Thoracic aorta (tissue), 2 donors: ENCODE results near the gene COL12A1. TPM values are rescaled to one million over a fixed set of nuclear protein-coding genes. Genes with fewer than 3 reads are reported as not detected.
A peak's percentile ranks its signal among the peaks of the same experiment; 100 is the strongest.

ENCODE experiments used
- ATAC-seq: fragments of 150-250 bp; one replicate; pipeline ENCODE4 v1.8.0; 2017; ENCODE audit warnings: low read depth; ENCODE audit not compliant: insufficient number of reproducible peaks, low FRiP score
- DNase-seq: peaks from one replicate; pipeline ENCODE4 v3.0.0-alpha.2; 2020; ENCODE audit warnings: low spot score
- H3K27ac ChIP-seq, 2 donors: fragments of 200-600 bp; sonication (generic); 1 replicate in 1 of 2; 2 replicates in 1 of 2; pipeline ENCODE4 v1.5.1; 2016; ENCODE audit warnings: mild to moderate bottlenecking in 2 of 2, moderate library complexity in 2 of 2
- H3K27me3 ChIP-seq: fragments of 200-600 bp; sonication (generic); replicated peaks from 2 replicates; pipeline ENCODE4 v1.6.0; 2016; ENCODE audit warnings: mild to moderate bottlenecking; ENCODE audit not compliant: insufficient read depth
- H3K36me3 ChIP-seq: fragments of 200-600 bp; sonication (generic); one replicate; pipeline ENCODE4 v1.5.1; 2016
- H3K4me1 ChIP-seq, 2 donors: fragments of 200-600 bp; sonication (generic); 1 replicate in 1 of 2; 2 replicates in 1 of 2; pipeline versions ENCODE4 v1.5.1 to v1.6.0; 2016; ENCODE audit warnings: low read depth in 2 of 2, mild to moderate bottlenecking in 1 of 2; ENCODE audit not compliant: control insufficient read depth in 1 of 2
- H3K4me3 ChIP-seq: fragments of 200-600 bp; sonication (generic); 2 replicates; pipeline ENCODE4 v1.5.1; 2016; ENCODE audit warnings: mild to moderate bottlenecking
- H3K9me3 ChIP-seq: fragments of 200-600 bp; sonication (generic); 2 replicates; pipeline ENCODE4 v1.5.1; 2016
- total RNA-seq, 2 donors: library from RNA; depleted of rRNA; stranded (reverse); fragments of >200 nt; gene quantifications; one replicate each; pipeline versions ENCODE4 v1.1.0 to v1.2.3, GENCODE V29; 2016
- TF ChIP-seq, protein P1 (sequence below): fragments of 200-600 bp; sonication (generic); IDR thresholded peaks from one replicate; pipeline ENCODE4 v1.5.1; 2019; ENCODE audit warnings: antibody characterized with exemption

COL12A1 gene
- total RNA-seq, 2 donors from 2014 or later = 92.3 to 131 TPM

DNA sequence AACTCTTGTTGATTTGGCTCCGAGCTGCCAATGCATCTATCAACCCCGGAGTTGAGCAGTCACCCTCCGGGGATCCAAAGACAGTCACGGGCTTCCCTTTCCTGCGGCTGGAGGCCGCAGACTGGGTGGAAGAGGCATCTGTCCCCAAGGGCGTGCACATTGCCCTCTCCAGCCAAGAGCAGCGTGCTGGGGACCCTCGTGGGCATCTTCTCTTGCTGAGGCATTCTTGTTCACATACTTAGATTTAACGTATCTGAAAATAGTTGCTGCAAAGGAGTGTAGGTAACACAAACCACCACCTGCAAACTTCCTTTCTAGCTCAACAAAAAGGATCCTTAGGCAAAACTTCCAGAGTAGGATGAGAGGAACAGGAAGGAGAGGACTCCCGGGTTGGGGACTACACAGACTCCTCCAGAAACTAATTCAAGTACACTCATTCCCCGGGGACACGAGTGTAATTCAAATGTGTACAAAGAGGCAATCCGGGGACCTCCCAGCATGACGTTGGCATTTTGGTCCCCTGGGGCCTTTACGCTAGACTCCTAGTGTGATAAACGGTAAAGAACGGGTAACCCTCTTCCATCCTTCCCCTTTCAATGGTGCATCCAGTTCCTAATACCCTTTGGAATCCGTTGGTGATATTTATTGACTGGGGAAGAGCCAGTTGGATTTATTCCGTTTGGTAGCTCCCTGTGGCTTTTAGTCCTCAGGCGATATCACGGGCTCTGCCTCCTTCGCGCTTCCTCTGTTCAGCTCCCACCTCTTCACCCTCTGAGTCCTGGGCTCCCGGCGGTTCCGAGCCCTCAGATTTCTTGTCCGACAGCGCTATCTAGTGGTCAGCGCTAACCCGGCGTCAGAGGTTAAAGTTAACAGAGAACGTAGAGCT, 2.7 kb upstream of the COL12A1 start:
- ATAC-seq = no peak

DNA sequence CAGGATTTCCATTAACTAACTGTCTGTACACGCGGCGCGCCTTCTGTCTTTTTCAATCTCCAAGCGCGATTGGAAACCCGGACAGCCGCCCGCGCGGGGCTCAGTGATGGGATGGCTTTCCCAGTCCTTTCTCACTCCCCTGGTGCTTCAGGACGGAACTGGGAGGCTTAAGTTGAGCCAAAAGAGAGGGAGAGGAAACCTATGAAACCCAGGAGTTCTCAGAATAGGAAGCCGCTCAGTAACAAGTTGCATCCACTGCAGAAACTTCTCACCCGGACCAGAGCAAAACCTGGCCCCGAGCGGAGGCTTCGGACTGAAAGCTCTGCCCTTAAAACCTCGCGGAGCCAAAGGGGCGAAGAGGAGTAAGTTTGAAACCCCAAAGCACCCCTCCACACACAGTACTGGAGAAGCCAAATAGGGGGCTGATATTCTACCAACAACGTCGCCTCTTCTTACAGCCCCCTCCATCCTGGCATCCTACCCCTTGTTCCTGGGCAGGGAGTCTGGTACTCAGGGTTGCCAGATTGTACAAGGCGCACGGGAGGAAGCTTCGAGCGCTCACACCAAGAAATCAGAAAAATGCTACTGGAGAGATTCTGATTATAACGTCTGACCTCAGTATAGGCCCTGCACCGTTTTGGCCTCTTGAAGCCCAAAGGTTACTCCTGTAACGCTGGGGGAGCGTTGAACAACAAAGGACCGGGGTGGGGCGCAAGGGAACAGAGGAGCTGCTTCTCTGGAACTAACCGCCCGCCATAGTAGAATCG, 906 bp upstream of the COL12A1 start:
- ATAC-seq (no peak), DNase-seq (no peak)
- TF ChIP-seq, protein P1, sequence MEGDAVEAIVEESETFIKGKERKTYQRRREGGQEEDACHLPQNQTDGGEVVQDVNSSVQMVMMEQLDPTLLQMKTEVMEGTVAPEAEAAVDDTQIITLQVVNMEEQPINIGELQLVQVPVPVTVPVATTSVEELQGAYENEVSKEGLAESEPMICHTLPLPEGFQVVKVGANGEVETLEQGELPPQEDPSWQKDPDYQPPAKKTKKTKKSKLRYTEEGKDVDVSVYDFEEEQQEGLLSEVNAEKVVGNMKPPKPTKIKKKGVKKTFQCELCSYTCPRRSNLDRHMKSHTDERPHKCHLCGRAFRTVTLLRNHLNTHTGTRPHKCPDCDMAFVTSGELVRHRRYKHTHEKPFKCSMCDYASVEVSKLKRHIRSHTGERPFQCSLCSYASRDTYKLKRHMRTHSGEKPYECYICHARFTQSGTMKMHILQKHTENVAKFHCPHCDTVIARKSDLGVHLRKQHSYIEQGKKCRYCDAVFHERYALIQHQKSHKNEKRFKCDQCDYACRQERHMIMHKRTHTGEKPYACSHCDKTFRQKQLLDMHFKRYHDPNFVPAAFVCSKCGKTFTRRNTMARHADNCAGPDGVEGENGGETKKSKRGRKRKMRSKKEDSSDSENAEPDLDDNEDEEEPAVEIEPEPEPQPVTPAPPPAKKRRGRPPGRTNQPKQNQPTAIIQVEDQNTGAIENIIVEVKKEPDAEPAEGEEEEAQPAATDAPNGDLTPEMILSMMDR = no peak
- Histone ChIP-seq H3K27me3 (no peaks in the 10 kb centered on the region), H3K9me3 (no peaks in the 10 kb centered on the region), H3K4me1 (peaks cover 6 to 31% of the 10 kb centered on the region in 2 donors), H3K36me3 (no peaks in the 10 kb centered on the region), H3K27ac (peak overlapping the region; percentile 74 to 80), H3K4me3 (peak overlapping the region; percentile 85)

More for the DNA sequence above, 2.7 kb upstream of the COL12A1 start:
- H3K4me3 ChIP-seq = peak overlapping the region; percentile 62
- no peaks in the 10 kb centered on the region for H3K36me3 ChIP-seq
- H3K9me3 ChIP-seq = no peaks in the 10 kb centered on the region
- peaks cover 2 to 21% of the 10 kb centered on the region in 2 donors for H3K4me1 ChIP-seq
- H3K27ac ChIP-seq = peak overlapping the region; percentile 41
- DNase-seq = peak; percentile 54
- no peaks in the 10 kb centered on the region for H3K27me3 ChIP-seq
- TF ChIP-seq, protein P1 = peak; percentile 83

DNA sequence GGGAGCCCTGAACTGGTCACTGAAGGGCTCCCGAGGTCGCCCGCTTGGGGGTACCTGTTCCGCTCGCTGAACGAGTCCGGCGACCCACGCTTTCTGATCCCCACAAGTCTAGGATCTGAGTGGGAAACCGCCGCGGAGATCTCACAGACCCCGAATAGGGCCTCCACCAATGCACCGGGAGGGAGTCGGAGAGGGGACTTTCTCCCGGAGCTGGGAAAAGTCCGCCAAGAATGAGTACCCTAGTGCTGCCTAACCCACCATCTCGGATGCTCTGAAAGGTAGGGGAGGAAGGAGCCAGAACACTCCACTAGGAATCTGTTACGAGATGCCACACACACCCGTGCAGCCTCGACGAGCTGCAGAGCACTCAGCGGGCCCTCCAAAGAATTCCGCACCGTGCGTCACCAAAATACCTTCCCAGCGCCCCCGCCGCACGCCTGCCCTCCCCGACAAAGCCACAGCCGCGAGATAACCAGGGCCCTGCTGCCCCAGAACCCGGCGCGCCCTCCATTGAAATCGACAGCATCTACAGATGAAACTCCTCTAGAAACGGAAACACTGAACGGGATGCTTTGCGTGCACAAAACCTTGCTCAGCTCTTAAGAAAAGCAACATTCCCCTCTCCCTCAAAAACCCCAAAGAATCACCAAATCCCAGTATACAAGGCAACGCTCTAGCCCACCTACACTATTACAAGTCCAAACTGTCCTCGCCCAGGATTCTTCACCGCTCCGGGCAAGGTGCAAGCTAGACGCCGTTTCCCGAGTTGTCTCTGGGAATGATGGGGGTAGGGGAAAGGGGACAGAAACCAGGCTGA, 686 bp downstream of the COL12A1 start:
- TF ChIP-seq, protein P1 = no peak
- Histone ChIP-seq H3K4me1 (peaks cover 12 to 29% of the 10 kb centered on the region in 2 donors), H3K27ac (peak overlapping the region; percentile 74 to 80), H3K36me3 (no peaks in the 10 kb centered on the region), H3K27me3 (no peaks in the 10 kb centered on the region), H3K9me3 (no peaks in the 10 kb centered on the region), H3K4me3 (peak overlapping the region; percentile 85)
- ATAC-seq (no peak), DNase-seq (no peak)

DNA sequence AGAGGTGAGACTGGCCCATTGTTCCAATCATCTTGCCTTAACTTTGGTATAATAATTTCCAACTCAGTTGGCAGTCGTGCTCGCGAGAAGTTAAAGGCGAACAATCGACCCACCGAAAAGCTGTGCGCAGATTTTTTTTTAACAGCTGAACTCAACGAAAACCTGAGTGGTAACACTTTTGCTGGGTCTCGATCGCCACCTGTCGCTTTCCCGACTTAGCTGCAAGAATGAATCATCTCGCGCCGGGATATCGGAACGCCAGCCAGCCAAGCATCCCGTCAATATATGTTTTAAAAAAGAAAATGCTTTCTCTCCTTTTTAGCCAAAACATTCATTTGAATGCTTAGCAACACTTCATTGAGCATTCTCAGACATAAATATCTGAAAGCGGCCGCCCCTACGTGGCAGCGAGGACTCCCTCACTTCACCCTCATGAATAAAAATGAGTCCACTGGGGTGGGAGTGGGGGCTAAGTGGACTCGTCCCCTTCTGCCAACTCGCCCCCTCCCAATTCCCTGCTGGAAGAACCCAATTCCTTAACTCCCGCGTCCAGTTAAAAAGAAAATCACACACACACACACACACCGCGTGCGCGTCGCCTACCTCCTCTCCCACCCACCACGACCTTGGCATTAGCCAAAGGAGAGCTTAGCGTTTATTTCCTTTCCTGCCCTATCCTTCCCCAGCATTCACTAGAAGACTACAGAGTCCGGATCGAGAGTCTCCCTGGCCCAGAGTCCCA, 1.5 kb downstream of the COL12A1 start:
- DNase-seq (no peak), ATAC-seq (peak; percentile 35)
- TF ChIP-seq, protein P1 = peak; percentile 61
- Histone ChIP-seq H3K27ac (peak overlapping the region; percentile 74 to 80), H3K4me3 (peak overlapping the region; percentile 85), H3K4me1 (peaks cover 14 to 34% of the 10 kb centered on the region in 2 donors), H3K27me3 (no peaks in the 10 kb centered on the region), H3K36me3 (no peaks in the 10 kb centered on the region), H3K9me3 (no peaks in the 10 kb centered on the region)
